8988T (cell line): ENCODE measurements around the gene IL6R.
"Not testable (repeated sequence)": the region's sequence is repeated elsewhere in the genome, so short reads cannot be mapped to it uniquely, and the experiment has no call there.

Experiments used
- DNase-seq: peaks from one replicate; pipeline ENCODE4 v3.0.0; 2011

IL6R gene

GRCh38 chr1:154485106-154485505 is 80.0 kb downstream of the IL6R start:
- DNase-seq, result no peak

DNA sequence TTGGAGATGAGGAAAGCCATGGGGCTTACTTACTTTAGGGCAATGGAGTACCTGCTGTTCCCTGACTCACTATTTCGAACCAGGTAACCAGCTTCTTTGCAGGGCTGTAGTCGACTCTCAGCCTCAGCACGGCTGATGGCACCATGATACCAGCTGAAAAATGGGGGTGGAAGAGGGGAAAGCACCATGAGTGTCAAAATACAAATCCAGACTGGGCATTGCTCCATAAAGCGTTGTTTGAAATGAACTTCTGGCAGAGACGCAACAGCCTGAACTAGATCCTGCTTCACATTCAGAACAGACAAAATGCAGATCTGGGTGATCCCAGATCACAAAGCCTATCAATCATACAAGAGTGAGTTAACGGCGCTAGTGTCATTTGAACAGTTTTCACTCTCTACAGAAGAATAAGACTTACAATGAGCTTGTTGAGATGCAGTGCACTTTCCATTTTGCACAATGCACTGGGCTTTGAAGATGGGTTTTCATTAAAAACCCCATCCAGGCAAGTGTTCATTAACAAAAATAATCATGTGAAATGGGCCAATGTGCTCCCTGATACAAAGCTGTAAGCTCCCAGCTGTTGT is 80.9 kb downstream of the IL6R start:
- DNase-seq, result no peak

- DNase-seq, result not testable (repeated sequence)
Observed at GRCh38 chr1:154486756-154487155, 81.6 kb downstream of the IL6R start.

GRCh38 chr1:154488922-154489321 is 83.8 kb downstream of the IL6R start:
- no peak for DNase-seq

DNA sequence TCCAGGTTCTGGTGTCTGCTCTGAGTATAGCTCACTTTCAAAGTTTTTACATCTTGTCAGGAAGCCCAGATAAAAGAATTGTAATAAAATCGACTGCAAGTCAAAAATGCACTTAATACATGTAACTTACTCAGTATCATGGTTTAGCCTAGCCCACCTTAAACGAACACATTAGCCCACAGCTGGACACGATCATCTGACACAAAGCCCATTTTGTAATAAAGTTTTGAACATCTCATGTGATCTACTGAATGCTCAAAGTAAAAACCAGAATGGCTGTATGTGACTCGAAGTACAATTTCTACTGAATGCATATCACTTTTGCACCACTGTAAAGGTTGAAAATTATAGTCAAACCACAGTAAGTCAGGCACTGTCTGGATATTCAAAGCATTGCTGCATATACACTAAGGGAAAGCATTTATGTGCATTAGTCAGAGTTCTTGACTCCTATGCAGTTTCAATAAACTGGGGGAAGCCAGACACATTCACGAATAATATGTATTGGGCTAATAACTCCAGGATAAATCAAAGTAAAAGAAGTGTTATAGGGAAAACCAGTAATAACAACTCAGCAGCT is 84.6 kb downstream of the IL6R start:
- no peak for DNase-seq

GRCh38 chr1:154490317-154490716 is 85.2 kb downstream of the IL6R start:
- no peak for DNase-seq

GRCh38 chr1:154492115-154492514 is 87.0 kb downstream of the IL6R start:
- no peak for DNase-seq

- no peak for DNase-seq
Observed at GRCh38 chr1:154493276-154493675, 88.1 kb downstream of the IL6R start.

- DNase-seq, result no peak
Observed at GRCh38 chr1:154495496-154496273, 90.5 kb downstream of the IL6R start.

DNA sequence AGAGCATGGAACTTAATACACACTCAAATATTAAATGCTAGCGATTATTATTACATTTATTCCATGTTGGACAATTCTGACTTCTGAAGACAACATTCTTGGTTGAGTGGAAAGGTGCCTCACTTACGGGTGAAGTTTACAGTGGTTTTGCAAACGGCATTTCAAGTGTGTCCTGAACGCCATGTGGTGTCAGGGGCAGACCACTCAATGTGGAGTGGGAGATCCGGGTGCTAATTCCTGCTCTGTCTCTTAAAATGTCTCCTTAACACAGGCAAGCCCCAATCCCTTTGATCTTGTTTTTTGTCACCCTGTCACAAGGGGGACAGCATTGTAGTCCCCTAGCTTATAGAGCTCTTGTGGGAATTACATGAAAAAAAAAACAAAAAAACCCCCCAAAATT is 91.2 kb downstream of the IL6R start:
- DNase-seq, result no peak

GRCh38 chr1:154497026-154497806 is 92.1 kb downstream of the IL6R start:
- no peak for DNase-seq

GRCh38 chr1:154499446-154499845 is 94.3 kb downstream of the IL6R start:
- DNase-seq, result no peak

GRCh38 chr1:154500533-154500932 is 95.4 kb downstream of the IL6R start:
- DNase-seq, result no peak

DNA sequence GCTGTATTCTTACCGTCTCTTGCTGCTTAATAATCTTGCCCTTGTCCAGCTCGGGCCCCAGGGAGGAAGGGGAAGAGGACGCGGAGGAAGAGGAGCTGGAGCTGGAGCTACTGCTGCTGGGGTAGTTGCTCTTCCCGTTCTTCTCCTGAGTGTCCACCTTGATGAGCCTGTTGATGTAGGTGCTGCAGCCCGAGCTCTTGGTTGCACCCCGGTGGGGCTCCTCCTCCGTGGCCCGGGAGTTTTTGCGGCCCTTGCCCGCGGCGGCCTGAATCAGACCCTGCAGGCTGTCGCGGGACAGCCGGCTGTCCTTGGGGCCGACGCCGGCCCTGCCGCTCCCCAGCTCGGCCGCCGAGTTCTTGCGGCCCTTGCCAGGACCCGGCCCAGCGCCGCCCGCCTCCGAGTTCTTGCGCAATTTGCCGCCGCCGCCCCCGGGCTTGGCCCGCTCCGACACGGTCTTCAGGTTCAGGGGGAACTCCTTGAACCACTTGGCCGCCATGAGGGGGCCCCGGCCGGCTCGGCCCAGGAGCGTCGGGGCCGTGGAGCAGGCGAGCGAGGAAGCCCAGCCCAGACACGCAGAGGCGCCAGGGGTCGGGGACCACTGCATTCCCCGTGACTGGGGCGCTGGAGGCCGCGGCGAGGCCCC is 96.4 kb downstream of the IL6R start:
- no peak for DNase-seq

GRCh38 chr1:154502066-154502743 is 97.1 kb downstream of the IL6R start, which contains the start of the genes SHE and TDRD10:
SHE (minus strand) TSS chr1:154502412; CDS start chr1:154502026, 386 bp downstream.
TDRD10 (plus strand) TSS chr1:154502219; CDS start chr1:154506904, 4,685 bp downstream.
- no peak for DNase-seq

DNA sequence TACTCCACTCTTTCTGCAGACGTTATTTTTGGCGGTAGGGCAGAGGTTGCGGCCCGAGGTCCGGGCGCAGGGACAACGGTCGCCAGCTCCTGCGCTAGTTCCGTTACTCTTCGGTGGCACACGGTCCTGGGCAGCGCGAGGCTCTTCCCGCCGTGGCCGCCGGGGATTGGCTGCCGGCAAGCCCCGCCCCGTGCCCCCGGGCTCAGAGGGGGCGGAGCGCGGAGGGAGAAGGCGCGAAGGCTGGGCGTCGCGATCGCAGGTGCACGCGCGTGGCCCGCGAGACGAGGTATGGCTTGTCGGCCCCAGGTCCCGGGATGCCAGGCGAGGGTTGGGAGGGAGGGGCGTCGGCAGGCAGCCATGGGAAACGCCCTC is 97.6 kb downstream of the IL6R start:
- DNase-seq, result no peak

DNA sequence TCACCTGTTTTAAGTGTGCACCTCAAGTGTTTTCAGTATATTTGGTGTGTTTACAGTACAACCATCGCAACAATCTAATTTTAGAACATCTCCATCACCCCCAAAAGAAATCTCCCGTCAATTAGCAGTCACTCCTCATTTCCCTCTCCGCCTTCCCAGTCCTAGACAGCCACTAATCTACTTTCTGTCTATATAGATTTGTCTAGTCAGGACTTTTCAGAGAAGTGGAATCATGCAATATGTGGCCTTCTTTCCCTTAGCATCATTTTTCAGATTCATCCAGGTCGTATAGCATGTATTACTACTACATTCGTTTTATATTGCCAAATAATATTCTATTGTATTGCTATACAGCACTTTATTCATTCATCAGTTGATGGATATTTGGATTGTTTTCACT is 98.8 kb downstream of the IL6R start:
- DNase-seq, result no peak

DNA sequence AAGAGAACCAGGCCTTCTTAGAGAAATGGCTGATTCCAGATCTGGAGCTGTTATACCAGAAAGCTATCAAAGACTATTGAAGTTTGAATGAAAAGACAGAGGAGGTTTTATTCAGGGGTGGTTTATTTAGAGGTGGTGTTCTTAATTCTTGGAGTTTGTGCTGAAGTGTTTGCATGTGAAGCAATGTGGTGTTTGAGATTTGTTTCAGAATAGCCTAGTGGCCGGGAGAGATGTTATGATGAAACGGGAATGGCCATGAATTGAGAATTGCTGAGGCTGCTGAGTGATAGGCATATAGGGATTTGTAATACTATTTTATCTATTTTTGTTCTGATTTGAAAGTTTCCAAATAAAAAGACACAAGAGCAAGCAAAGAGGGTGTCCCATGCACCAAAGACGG is 107.6 kb downstream of the IL6R start:
- DNase-seq, result no peak

- no peak for DNase-seq
Observed at GRCh38 chr1:154514066-154514553, 109.0 kb downstream of the IL6R start.

DNA sequence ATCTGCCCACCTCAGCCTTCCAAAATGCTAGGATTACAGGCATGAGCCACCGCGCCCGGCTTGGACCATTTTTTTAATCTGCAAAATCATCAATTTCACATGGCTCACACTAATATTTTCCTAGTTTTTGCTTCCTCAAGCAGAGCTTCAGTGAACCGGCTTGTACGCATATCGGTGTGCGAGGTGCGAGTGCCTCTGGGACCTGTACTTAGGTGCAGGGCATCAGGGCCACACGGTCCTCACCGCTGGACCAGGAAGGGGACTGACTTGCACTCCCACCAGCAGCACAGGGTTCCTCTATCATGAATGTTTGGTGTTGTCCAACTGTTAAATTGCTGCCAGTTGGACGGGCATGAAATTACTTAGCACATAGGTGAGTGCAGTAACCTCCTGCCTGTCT is 112.5 kb downstream of the IL6R start:
- DNase-seq, result no peak
